Effector CD8-positive, alpha-beta T cell (primary cell): ENCODE measurements around the gene PAK1IP1.
"Not testable (repeated sequence)": the region's sequence is repeated elsewhere in the genome, so short reads cannot be mapped to it uniquely, and the experiment has no call there.

ENCODE experiments used
- DNase-seq: peaks from one replicate; lab custom pipeline; 2025; lab: John Stamatoyannopoulos, UW

The PAK1IP1 gene

DNA sequence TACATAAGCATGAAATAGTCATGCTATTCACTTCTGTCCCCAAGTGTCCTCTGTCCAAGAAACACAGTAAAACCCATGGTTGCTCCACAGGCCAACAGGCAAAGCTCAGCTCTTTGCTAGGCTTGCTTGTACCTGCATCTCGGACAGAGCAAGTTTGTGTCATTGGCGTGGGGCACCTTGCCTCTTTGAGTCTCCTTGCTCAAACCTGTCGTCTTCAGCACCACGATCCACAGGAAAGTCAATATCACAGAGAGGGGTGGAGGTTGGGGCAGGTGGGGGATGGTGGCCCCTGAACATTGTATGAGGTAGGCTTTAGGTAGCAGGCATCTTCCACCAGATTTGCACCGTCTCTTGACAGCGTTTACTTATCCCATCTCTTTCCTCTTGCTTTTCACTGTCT, 48.7 kb downstream of the PAK1IP1 start:
- DNase-seq: no peak

DNA sequence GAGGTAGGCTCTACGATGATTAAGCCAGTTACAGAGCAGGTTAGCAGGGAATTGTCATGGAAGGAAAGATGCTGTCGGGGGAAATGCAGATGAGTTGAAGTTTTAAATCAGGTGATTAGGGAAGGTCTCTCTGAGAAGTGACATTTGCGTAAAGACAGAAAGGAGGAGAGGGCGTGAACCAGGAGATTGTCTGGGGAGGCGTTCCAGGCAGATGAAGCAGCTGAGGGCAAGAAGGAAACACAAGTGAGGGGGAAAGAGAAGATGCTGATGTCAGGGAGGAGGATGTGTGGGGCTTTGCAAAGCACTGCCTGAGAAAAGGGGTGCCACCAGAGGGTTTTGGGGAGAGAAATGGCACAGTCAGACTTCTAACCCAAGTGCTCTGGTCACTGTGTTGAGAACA, 50.3 kb downstream of the PAK1IP1 start:
- no peak for DNase-seq

DNA sequence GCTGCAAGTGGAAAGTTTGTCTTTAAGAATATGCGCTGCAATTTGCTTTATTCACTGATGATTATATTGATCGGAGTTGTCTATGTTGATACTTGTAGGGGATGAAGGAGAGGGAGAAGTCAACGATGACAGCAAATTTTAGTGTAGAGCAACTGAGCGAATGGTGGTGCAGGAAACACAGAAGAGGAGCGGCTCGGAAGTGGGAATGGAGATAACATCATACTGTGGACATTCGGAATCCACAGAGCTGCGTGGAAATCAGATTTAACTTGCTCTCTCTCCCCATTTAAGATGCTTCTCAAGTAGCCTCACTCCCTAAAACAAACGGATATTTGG, 52.1 kb downstream of the PAK1IP1 start:
- DNase-seq: no peak

DNA sequence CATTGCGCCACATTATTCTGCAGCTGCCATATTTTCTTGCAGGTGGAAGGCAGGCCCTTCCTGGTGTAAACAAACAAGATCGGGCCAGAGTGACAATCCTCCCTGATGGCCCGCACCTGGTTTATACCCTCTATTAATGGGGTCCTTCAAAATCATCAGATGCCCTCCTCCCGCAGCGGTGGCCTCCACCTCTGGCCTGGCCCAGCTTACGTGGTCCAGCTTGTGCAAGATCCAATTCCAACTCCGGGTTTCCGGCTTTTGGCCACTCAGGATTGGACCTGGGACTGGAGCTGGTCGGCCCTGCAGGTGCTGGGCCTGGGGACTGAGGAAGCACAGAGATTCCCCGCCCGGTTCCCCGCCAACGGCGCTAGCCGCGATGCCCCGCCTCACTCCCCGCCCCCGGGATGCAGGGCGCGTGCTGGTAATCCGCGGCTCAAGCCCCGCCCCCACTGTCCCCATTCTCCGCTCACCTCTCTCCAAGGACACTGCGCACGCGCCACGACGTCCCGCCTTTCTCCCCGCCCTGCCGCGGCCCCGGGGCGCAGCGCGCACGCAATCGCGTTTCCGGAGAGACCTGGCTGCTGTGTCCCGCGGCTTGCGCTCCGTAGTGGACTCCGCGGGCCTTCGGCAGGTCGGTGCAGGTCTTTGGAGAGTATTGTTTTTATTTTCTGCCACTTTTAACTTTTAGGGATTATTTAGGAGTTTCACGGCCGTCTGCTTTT, 52.6 kb downstream of the PAK1IP1 start, which contains the start of gene TMEM14B:
TSS of gene TMEM14B (plus strand) at position 555 of the 722 bp plus-strand sequence. CDS start 1,441 bp downstream, outside the sequence.
- DNase-seq: peak; percentile 98

DNA sequence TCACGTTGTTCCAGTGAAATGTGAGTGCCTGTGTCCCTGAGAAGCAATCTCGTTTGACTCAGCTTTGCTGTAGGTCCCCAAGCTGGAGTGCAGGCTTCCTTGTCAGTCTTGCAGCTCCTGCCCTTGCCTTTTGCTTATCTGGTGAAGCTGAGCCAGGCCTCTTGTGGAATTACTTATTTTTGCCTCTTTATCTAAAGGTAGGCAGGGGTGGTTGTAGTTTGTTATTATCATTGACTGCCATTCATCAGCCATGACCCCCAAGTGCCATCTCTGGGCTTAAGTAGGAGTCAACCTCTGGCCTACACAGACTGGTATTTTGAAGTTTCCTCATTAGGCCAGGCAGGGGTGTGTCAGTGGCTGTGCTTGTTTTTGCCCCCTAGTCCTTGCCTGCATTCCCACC, 55.0 kb downstream of the PAK1IP1 start:
- DNase-seq: no peak

DNA sequence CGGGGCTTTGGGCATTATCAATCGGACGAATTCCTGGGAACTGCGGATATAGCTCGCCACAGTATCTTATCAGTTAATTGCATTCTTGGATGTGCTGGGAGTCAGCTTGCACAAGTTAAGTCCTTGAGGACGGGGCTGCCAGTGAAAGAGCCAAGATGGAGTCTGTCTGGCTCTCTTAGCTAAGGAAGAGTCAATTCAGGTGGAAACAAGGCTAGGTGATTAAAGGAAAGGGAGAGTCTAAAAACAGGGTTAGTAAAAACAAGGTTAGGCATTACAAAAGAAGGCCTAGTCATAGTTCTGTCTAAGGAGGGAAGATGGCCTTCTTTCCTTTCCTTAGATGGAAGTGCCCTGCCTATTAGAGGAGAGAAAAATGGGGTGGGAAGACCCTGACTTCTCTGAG, 55.8 kb downstream of the PAK1IP1 start:
- not testable (repeated sequence) for DNase-seq

DNA sequence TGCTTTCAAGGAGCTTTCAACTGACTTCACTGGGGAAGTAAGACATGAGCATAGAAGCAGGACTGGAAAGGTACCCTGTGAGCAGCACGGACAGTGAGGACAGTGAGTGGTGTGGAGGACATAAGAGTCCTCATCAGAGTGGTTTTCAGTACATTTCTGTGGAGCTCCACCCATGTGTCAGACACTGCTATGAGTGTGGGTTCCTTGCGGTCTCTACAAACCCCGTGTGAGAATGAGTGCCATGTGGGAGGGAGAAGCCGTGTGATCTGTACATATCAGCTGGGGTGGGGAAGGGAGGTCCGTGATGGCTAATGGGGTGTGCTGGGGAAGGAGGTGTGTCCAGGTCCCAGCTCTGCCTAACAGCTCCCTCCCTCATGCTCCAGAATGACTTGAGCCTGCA, 57.0 kb downstream of the PAK1IP1 start:
- DNase-seq: not testable (repeated sequence)

DNA sequence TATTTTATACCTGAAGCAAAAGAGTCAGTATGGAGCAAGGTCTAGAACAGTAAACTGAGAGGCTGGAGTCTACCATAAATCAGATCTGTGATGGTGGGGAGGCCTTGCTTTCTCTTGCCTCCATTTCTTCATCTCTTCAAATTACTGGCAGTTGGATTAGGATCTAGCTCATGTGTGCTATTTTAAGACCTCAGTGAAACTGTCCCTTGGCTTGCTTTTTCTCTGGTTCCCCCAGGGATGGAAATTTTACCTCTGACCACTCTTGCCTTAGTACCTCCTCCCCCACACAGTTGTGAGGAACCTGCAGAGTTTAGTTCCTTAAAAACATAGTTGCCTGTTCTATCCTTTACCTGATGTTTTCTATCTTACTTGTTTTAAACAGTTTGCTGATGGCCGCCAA, 61.3 kb downstream of the PAK1IP1 start:
- DNase-seq: no peak
